Measurements from ENCODE around the gene SART1.

SART1 gene

DNA sequence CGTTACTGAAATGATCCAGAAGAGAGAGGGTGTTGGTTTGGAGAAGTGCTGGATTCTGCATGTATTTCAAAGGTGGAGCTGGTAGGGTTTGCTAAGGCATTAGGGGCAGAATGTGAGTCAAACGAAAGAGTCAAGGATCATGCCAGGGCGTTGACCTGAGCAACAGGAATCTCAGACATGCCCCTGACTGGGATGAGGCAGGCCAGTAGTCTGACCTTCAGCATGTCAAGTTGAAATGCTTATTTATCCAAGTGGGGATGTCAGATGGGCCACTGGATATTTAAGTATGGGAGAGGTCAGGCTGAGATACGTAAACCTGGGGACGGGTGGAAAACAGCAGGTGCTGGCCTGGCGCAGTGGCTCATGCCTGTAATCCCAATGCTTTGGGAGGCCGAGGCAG is 19.0 kb upstream of the SART1 start:
- H3K4me3 ChIP-seq (ENCODE audit: low read depth, low read length): no peak overlapping the region
- TF ChIP-seq, protein P1, sequence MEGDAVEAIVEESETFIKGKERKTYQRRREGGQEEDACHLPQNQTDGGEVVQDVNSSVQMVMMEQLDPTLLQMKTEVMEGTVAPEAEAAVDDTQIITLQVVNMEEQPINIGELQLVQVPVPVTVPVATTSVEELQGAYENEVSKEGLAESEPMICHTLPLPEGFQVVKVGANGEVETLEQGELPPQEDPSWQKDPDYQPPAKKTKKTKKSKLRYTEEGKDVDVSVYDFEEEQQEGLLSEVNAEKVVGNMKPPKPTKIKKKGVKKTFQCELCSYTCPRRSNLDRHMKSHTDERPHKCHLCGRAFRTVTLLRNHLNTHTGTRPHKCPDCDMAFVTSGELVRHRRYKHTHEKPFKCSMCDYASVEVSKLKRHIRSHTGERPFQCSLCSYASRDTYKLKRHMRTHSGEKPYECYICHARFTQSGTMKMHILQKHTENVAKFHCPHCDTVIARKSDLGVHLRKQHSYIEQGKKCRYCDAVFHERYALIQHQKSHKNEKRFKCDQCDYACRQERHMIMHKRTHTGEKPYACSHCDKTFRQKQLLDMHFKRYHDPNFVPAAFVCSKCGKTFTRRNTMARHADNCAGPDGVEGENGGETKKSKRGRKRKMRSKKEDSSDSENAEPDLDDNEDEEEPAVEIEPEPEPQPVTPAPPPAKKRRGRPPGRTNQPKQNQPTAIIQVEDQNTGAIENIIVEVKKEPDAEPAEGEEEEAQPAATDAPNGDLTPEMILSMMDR (IDR thresholded peaks at IDR 0.05; ENCODE audit: insufficient read depth, low read length, missing control alignments): no peak
- POLR2A ChIA-PET: interaction anchor here (0.9 to 1.2 kb wide), 2 partner anchors 25 to 84 kb away, joined by 3 to 4 read pairs; partner anchors contain the start of gene CFL1
- DNase-seq (ENCODE audit: low read depth, low spot score): no peak
- CTCF ChIA-PET: interaction anchor here (1.1 to 3.2 kb wide), 5 partner anchors 10 to 126 kb away, joined by 3 to 17 read pairs (median 4); partner anchors contain the start of gene FIBP

DNA sequence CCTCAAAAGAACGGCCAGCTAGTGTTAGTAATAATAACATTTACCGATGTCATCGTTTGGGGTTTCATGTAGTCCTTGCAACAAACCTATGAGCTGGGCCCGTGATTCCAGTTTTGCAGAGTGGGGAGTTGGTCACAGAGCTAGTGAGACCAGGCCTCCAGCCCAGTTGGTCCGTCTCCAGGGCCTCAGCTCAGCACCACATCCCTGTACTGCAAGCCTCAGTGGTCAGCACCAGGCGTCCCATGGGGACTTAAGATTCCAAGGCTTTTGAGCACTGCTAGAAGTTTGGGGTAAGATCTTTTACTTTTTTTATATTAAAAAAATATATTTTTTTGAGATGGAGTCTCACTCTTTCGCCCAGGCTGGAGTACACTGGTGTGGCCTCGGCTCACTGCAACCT is 17.3 kb upstream of the SART1 start:
- ChIA-PET CTCF (interaction anchor here (1.2 to 3.2 kb wide), 4 partner anchors 12 to 59 kb away, joined by 3 to 17 read pairs (median 8); partner anchors contain the start of gene FIBP), POLR2A (no interaction called here)
- TF ChIP-seq, protein P1 (IDR thresholded peaks at IDR 0.05; ENCODE audit: insufficient read depth, low read length, missing control alignments): no peak
- H3K4me3 ChIP-seq (ENCODE audit: low read depth, low read length): no peak overlapping the region
- no peak for DNase-seq (ENCODE audit: low read depth, low spot score)

DNA sequence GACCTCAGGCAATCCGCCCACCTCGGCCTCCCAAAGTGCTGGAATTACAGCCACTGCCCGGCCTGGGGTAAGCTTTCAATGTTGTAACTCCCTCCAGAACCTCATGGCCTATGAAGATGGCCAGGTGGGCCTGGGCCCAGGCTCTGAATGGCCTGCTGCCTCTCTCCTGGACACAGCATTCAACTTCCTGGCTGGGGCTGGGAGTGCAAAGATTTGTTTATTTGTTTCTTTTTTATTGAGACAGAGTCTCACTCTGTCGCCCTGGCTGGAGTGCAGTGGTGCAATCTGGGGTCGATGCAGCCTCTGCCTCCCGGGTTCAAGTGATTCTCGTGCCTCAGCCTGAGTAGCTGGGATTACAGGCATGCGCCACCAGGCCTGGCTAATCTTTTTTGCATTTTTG is 16.8 kb upstream of the SART1 start:
- no peak overlapping the region for H3K4me3 ChIP-seq (ENCODE audit: low read depth, low read length)
- ChIA-PET POLR2A (no interaction called here), CTCF (interaction anchor here (1.2 to 3.2 kb wide), 2 partner anchors 23 to 60 kb away, joined by 3 to 17 read pairs; no protein-coding TSS in a partner anchor)
- no peak for DNase-seq (ENCODE audit: low read depth, low spot score)
- TF ChIP-seq, protein P1 (IDR thresholded peaks at IDR 0.05; ENCODE audit: insufficient read depth, low read length, missing control alignments): no peak

DNA sequence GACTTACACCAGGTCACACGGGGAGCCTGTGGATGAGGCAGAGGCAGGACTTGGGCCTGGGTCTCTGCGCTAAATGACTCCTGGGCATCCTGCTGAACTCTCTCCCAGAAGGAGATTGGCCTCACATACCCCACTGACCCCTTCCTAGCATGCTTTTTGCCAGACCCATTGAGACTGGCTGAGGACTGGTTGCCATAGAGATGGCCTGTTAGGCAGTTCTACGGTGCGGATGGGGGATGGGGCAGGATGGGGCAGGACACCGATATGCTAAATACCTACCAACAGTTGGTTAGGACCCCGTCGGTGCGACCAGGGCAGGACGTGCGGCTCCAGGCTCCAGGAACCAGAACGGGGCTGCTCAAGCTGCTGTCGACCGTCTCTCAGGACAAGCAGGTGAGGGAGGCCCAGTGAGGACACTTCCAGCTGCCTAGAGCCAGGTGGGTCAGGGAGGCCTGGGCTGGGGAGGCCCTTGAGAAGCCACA is 16.1 kb upstream of the SART1 start, which contains the start of gene TSGA10IP:
Gene TSGA10IP, plus strand, starts transcription at position 51 of the 482 bp plus-strand sequence. Its CDS starts 196 bp downstream, at position 247.
- H3K4me3 ChIP-seq (ENCODE audit: low read depth, low read length): no peak within 1 kb of the TSS
- no peak for DNase-seq (ENCODE audit: low read depth, low spot score)
- POLR2A ChIA-PET: no interaction called here
- TF ChIP-seq, protein P1 (IDR thresholded peaks at IDR 0.05; ENCODE audit: insufficient read depth, low read length, missing control alignments): no peak
- CTCF ChIA-PET: interaction anchor here (0.5 kb wide), 1 partner anchor 11 kb away, joined by 3 read pairs; no protein-coding TSS in a partner anchor

DNA sequence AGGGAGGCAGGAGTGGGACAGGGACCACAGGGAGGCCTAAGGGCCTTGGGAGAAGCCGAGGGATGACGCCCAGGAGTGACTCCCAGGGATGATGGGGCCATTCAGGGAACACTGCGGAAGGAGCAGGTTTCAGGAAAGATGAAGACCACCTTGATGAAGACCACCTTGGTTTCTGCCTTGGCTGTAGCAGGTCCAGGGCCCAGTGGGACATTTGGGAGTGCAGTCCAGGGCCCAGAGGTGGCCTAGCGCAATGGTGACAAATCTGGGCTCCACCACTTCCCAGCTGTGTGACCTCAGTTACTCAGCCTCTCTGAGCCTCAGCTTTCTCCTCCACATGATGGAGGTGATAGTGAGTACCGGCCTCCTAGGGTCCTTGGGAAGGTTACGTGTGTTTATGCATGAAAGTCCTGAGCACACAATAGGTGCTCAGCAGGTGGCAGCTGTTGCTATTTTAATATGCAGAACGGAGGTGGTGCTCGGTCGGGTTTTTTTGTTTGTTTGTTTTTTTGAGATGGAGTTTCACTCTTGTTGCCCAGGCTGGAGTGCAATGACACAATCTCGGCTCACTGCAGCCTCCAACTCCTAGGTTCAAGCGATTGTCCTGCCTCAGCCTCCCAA is 15.5 kb upstream of the SART1 start:
- no peak overlapping the region for H3K4me3 ChIP-seq (ENCODE audit: low read depth, low read length)
- no peak for DNase-seq (ENCODE audit: low read depth, low spot score)
- POLR2A ChIA-PET: no interaction called here
- TF ChIP-seq, protein P1 (IDR thresholded peaks at IDR 0.05; ENCODE audit: insufficient read depth, low read length, missing control alignments): no peak
- CTCF ChIA-PET: interaction anchor here (0.5 kb wide), 1 partner anchor 12 kb away, joined by 3 read pairs; no protein-coding TSS in a partner anchor

DNA sequence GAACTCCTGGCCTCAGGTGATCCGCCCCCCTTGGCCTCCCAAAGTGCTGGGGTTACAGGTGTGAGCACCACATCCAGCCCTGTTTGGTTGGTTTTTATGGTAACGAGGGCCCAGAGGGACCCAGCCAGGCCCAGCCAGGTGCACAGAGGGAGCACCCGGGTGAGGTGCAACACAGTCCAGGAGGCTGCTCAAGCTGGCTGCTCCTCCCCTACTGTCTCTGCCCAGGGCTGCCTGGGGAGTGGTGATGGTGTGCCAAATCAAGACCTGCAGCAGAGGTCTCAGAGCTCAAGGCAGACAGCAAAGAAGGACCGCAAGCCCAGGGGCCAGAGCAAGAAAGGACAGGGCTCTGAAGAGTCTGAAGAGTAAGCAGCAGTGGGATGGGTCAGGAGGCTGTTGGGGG is 14.9 kb upstream of the SART1 start:
- TF ChIP-seq, protein P1 (IDR thresholded peaks at IDR 0.05; ENCODE audit: insufficient read depth, low read length, missing control alignments): no peak
- ChIA-PET POLR2A (no interaction called here), CTCF (no interaction called here)
- DNase-seq (ENCODE audit: low read depth, low spot score): no peak
- H3K4me3 ChIP-seq (ENCODE audit: low read depth, low read length): no peak overlapping the region
